Pancreas (tissue), 10 donors: ENCODE measurements around the gene PSD. TPM values are rescaled to one million over a fixed set of nuclear protein-coding genes. Genes with fewer than 3 reads are reported as not detected.

Source experiments
- ATAC-seq, 4 donors: fragments of 200-7000 bp; cut with Tn5 transposase; one replicate each; pipeline versions ENCODE4 v1.8.0 to v1.9.1; 2020; ENCODE audit warnings: mild to moderate bottlenecking in 4 of 4, moderate library complexity in 4 of 4
- DNase-seq, 6 donors: peaks; one replicate each; pipeline ENCODE4 v3.0.0-alpha.2; 2020
- FAIRE-seq: peaks from 2 replicates; lab custom pipeline; 2012; peaks lifted over from hg19 to GRCh38; lab: Jason Lieb, UNC
- H3K27ac ChIP-seq, 4 donors: fragments of 200-600 bp; sonication (generic); 1 replicate in 3 of 4; 2 replicates in 1 of 4; pipeline versions ENCODE4 v1.5.0 to v1.8.0; 2020
- H3K27me3 ChIP-seq, 4 donors: fragments of 200-600 bp; one replicate each; pipeline ENCODE4 v1.8.0; 2021
- H3K36me3 ChIP-seq, 3 donors: fragments of 200-600 bp; sonication (generic) in 1 of 3; one replicate each; pipeline versions ENCODE4 v1.5.0 to v1.8.0; 2020 to 2021
- H3K4me1 ChIP-seq, 3 donors: fragments of 200-600 bp; one replicate each; pipeline ENCODE4 v1.8.0; 2021
- H3K4me3 ChIP-seq, 4 donors: fragments of 200-600 bp; sonication (generic) in 2 of 4; one replicate each; pipeline versions ENCODE4 v1.5.0 to v1.8.0; 2020 to 2021
- H3K9me3 ChIP-seq, 4 donors: fragments of 200-600 bp; one replicate each; pipeline ENCODE4 v1.8.0; 2021
- CTCF ChIP-seq, 4 donors: fragments of 200-600 bp; sonication (generic) in 3 of 4; IDR thresholded peaks; one replicate each; pipeline versions ENCODE4 v1.5.0 to v1.8.0; 2021; ENCODE audit warnings: antibody characterized with exemption in 4 of 4
- WGBS, 2 donors: extraction: QIAGEN DNeasy Blood & Tissue Kit; methylation state at CpG; one replicate each; pipeline ENCODE4 v1.1.7; 2013; 5-methylcytosine and 5-hydroxymethylcytosine counted together
- intact Hi-C, 3 donors: fragments of 100-400 bp; cut with DNase I; formaldehyde crosslinking; loops; one replicate each; pipeline versions ENCODE4 v1.11.1 to v1.14.2; 2022
- polyA plus RNA-seq, 2 donors: library from polyadenylated mRNA; stranded (reverse); fragments of 200-250 nt; gene quantifications; one replicate each; pipeline ENCODE4 v1.2.3, GENCODE V29; 2013
- total RNA-seq, 6 donors: library from RNA; stranded (reverse); fragmentation: NEBNext Ultra II Directional in 4 of 6; extraction: Animal tissue kit (Norgen Biotek cat#: 25700) in 4 of 6; gene quantifications; one replicate each; pipeline versions ENCODE4 v1.2.1 to v1.2.4, GENCODE V29; 2021 to 2023
- donor health status: healthy with polysubstance abuse.
- donor health status: DM: no; HTN: no; CAD: no; lungs with moderate emphysema.
- donor health status: DM: no; HTN: no; CAD: no.
- donor health status: control.
- donor health status: control.
- donor health status: Bipolar disorder and iron deficiency.
- donor health status: DM: yes; HTN: yes; CAD: no.
- donor health status: DM: no; HTN: no; CAD: no.
- donor health status: DM: no; HTN: no; CAD: no.
- donor health status: DM: yes; HTN: yes; CAD: no.

Gene PSD
- total RNA-seq (1 to 10 TPM; 2.1 to 5.8 (median 4.0) TPM), polyA plus RNA-seq (10 to 100 TPM; 13.5 to 30.9 TPM)

- H3K36me3 ChIP-seq: peaks cover 0 to 2% (median 0%) of the 10 kb centered on the region in 3 donors
- ATAC-seq (no peak), FAIRE-seq (no peak), DNase-seq (peak in 2 of 6 donors; percentile 35 to 57)
- no peaks in the 10 kb centered on the region for H3K9me3 ChIP-seq
- intact Hi-C loops: no loop called here
- 5% methylated on average over 33 to 45 of the region's 45 CpGs for WGBS, 2 donors
- H3K27me3 ChIP-seq: peaks cover 0 to 6% (median 0%) of the 10 kb centered on the region in 4 donors
- TF ChIP-seq CTCF (IDR thresholded peaks at IDR 0.05): no peak
- no peak within 1 kb of the TSS for H3K27ac ChIP-seq
- H3K4me1 ChIP-seq: peaks cover 7 to 19% (median 12%) of the 10 kb centered on the region in 3 donors
- peak within 1 kb of the TSS; percentile 59 to 77 (median 74) for H3K4me3 ChIP-seq
These were observed at the start of gene PSD for GRCh38 chr10:102418622-102419268. TSS of gene PSD (minus strand) at chr10:102418785. CDS start at chr10:102417038, 1,747 bp downstream.

DNA sequence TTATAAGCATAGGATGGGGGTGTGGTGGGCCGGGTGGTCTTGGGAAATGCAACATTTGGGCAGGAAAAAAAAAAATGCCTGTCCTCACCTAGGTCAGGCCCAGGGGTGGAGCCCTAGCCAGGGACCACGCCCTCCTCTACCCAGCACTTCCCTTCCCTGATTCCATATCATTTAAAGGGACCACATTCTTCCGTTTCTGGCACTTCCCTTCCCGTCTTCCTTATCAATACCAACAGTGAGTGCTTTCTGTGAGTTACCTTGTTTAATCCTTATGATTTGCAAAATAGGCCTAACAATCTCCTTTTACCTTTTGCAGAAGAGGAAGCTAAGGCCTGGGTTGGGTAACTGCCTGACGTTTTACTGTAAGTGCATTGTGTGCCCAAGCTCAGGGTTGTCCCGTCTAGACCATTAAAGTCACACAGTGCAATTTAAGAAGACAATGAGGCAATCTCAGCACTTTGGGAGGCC, 49.4 kb upstream of the PSD start:
- Histone ChIP-seq H3K9me3 (no peaks in the 10 kb centered on the region), H3K27ac (no peak overlapping the region), H3K4me3 (no peak overlapping the region), H3K36me3 (no peaks in the 10 kb centered on the region), H3K27me3 (no peaks in the 10 kb centered on the region), H3K4me1 (no peaks in the 10 kb centered on the region)
- no peak for TF ChIP-seq CTCF (IDR thresholded peaks at IDR 0.05)
- peak; percentile 49 to 66 (median 56) for ATAC-seq
- FAIRE-seq: no peak
- intact Hi-C loops: no loop called here
- DNase-seq: peak in 3 of 6 donors; percentile 34 to 54 (median 44)
- 22 to 43% methylated on average over 6 of the region's 6 CpGs for WGBS, 2 donors

DNA sequence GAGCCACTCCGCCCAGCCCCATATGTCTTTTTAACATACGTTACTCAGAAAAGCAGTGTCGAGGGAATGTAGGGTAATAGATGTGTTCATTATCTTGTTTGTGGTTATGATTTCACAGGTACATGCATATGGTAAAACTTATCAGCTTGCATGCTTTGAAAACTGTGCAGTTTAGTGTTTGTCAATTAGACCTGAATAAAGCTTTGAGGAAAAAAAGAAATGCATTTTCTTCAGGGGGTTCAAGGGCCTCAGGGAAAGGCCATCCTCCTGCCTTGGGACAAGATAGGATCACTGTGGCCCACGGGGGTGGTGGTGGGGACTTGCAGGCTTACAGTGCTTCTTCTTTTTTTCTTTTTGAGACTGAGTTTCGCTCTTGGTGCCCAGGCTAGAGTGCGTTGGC, 48.7 kb upstream of the PSD start:
- FAIRE-seq: no peak
- Histone ChIP-seq H3K36me3 (no peaks in the 10 kb centered on the region), H3K4me1 (no peaks in the 10 kb centered on the region), H3K9me3 (no peaks in the 10 kb centered on the region), H3K27ac (no peak overlapping the region), H3K4me3 (no peak overlapping the region), H3K27me3 (no peaks in the 10 kb centered on the region)
- no peak for TF ChIP-seq CTCF (IDR thresholded peaks at IDR 0.05)
- intact Hi-C loops: no loop called here
- peak in 1 of 6 donors; percentile 16 for DNase-seq
- ATAC-seq: no peak
- 68 to 85% methylated on average over 6 of the region's 6 CpGs for WGBS, 2 donors

DNA sequence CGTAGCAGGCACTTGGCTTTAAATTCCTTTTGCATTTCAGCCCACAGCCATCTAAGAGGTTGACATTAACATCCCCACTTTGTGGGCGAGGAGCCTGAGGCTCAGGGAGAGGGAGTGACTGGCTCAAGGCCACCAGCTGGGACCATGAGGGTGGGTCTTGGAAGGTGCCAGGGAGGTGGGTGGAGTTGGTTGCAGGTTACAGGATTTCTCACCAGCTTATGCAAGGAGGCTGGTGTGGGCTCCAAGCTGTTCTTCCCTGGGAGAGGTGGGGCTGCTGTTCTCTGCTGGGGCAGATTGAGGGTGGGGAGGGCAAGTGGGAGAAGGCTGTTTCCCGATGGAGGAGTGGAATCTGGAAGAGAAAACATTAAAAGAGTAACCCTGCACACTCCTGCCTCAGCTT, 46.9 kb upstream of the PSD start:
- H3K36me3 ChIP-seq: no peaks in the 10 kb centered on the region
- FAIRE-seq: no peak
- H3K27ac ChIP-seq: no peak overlapping the region
- peak in 1 of 6 donors; percentile 25 for DNase-seq
- no peak overlapping the region for H3K4me3 ChIP-seq
- intact Hi-C loops: no loop called here
- no peaks in the 10 kb centered on the region for H3K9me3 ChIP-seq
- TF ChIP-seq CTCF (IDR thresholded peaks at IDR 0.05): no peak
- WGBS, 2 donors: 53 to 61% methylated on average over 3 of the region's 3 CpGs
- H3K4me1 ChIP-seq: no peaks in the 10 kb centered on the region
- H3K27me3 ChIP-seq: no peaks in the 10 kb centered on the region
- no peak for ATAC-seq

GRCh38 chr10:102463983-102464382, 45.4 kb upstream of the PSD start:
- 84 to 88% methylated on average over 10 of the region's 10 CpGs for WGBS, 2 donors
- H3K27me3 ChIP-seq: no peaks in the 10 kb centered on the region
- no peak for TF ChIP-seq CTCF (IDR thresholded peaks at IDR 0.05)
- no peaks in the 10 kb centered on the region for H3K36me3 ChIP-seq
- no peak overlapping the region for H3K27ac ChIP-seq
- no peaks in the 10 kb centered on the region for H3K9me3 ChIP-seq
- intact Hi-C loops: no loop called here
- no peak for FAIRE-seq
- no peaks in the 10 kb centered on the region for H3K4me1 ChIP-seq
- ATAC-seq: no peak
- DNase-seq: no peak
- H3K4me3 ChIP-seq: no peak overlapping the region
